HG03064 (cell line): ENCODE data around the gene HTR5A.
"Not testable (repeated sequence)": the region's sequence is repeated elsewhere in the genome, so short reads cannot be mapped to it uniquely, and the experiment has no call there.

Source experiments
- ATAC-seq: cut with Tn5 transposase; IDR thresholded peaks from one replicate; pipeline ENCODE4 v1.9.1; 2021; ENCODE audit warnings: low read depth; ENCODE audit not compliant: unreplicated experiment

The HTR5A gene

GRCh38 chr7:155069992-155070751, at the start of gene HTR5A:
Gene HTR5A (plus strand): TSS chr7:155070324. CDS start chr7:155070900, 576 bp downstream.
- ATAC-seq: peak; percentile 97

- no peak for ATAC-seq
Measured at GRCh38 chr7:155020996-155021395, 49.1 kb upstream of the HTR5A start.

GRCh38 chr7:155021699-155022145, 48.4 kb upstream of the HTR5A start:
- no peak for ATAC-seq

DNA sequence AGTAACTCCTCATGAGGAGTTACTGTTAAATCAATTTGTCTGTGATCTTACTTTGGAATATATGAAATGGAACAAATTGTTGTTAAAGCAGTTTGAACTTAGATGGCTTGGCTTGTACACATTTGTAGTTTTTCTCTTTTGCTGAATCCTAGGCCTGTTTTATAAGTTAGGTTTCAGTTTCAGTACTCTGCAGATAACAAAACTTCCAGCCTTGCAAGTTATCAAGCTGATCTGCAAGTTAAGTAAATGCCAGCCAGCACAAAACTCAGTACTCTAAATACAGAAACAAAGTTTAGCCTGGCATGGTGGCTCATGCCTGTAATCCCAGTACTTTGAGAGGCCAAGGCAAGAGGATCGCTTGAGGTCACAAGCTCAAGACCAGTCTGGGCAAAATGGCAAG, 42.2 kb upstream of the HTR5A start:
- no peak for ATAC-seq

GRCh38 chr7:155032978-155033377, 37.1 kb upstream of the HTR5A start:
- ATAC-seq: no peak

DNA sequence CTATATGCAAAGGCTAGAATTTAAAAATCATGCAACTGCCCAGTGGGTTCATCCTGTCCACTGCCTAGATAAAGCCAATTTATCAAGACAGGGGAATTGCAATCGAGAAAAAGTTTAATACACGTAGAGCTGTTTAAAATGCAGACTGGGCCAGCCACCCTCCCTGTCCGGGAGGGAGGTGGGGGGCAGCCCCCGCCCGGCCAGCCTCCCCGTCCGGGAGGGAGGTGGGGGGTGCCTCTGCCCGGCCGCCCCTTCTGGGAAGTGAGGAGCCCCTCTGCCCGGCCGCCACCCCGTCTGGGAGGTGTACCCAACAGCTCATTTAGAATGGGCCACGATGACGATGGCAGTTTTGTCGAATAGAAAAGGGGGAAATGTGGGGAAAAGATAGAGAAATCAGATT, 35.6 kb upstream of the HTR5A start:
- not testable (repeated sequence) for ATAC-seq

GRCh38 chr7:155038335-155038734, 31.8 kb upstream of the HTR5A start:
- ATAC-seq: no peak

GRCh38 chr7:155043756-155044155, 26.4 kb upstream of the HTR5A start:
- no peak for ATAC-seq

- ATAC-seq: no peak
Measured at GRCh38 chr7:155048006-155048405, 22.1 kb upstream of the HTR5A start.

GRCh38 chr7:155051355-155051754, 18.8 kb upstream of the HTR5A start:
- ATAC-seq: no peak

DNA sequence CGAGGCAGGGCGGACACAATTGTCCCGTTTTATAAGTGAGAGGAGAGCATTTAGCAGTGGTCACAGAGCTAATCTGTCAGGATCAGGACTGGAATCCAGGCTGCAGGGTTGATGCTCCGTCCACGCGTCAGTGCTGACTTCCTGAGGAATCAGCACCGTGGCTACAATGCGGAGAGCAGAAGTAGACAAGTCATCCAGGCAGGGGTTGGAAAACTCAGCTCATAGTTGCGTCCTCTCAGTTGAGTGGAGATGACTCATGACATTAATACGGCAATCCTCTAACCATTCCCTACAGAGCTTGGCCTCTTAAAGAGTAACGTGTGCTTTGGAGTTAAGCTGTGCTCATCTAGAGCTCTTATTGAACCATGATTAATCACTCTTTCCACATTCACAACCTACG, 17.1 kb upstream of the HTR5A start:
- no peak for ATAC-seq

DNA sequence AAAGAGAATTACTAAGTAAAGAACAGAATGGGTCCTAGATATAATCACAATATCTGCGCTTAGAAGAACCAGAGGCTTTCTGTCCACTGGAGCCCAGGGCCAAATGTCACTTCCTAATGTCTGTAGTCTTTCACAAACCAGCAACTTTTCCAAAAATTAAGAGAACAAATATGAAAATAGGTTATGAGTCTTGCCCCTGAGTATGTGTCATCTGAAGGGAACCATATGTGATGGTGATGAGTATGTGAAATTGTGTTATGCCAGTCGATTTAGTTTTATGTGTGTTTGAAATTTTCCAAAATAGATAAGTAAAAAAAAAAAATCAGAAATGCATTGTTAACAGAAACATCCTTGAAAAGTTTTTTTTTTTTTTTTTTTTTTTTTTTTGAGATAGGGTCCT, 15.4 kb upstream of the HTR5A start:
- no peak for ATAC-seq

GRCh38 chr7:155057076-155057475, 13.0 kb upstream of the HTR5A start:
- ATAC-seq: no peak

DNA sequence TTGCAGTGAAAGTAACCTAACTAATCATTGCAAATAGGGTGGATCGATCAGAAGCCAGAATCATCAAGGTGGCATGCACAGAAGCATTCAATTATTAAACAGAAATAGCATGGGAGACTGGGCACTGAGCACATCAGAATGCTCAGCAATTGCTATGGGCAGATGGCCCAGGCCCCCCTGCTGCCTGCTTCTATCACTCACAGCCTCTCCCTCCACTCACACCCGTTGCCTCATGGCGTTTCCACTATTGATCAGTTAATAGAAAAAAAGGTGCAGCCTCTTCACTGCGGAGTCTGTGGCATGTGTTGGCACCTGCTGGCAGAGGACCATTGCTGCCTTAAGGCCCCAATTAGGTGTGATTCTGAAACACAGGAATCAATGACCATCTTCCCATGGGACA, 11.2 kb upstream of the HTR5A start:
- no peak for ATAC-seq

DNA sequence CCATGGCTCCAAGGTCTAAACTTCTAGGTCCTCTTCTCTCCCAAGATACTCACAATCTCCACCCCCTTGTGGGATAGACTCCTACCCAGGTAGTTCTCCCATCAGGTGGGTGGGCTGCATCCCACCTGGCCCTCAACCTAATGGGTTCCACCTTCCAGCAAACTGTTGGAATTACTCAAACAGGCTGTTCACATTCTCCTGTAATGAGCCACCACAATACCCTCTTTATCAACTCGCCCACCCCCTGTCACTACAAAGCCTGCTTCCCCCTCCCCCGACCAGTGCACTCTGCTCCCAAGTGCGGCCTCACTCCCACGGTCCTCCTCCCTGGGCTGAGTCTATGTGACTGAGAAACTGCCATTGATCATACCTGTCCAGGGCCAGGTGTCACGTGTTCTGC, 10.4 kb upstream of the HTR5A start:
- ATAC-seq: no peak

- ATAC-seq: no peak
Measured at GRCh38 chr7:155062411-155062810, 7.7 kb upstream of the HTR5A start.

DNA sequence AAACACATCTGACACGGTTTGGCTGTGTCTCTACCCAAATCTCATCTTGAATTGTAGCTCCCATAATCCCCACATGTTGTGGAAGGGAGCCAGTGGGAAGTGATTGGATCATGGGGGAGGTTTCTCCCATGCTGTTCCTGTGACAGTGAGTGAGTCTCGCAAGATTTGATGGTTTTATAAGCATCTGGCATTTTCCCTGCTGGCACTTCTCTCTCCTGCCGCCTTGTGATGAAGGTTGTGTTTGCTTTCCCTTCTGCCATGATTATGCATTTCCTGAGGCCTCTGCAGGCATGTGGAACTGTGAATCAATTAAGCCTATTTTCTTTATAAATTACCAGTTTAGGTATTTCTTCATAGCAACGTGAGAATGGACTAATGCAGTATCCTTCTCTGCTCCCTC, 5.9 kb upstream of the HTR5A start:
- ATAC-seq: no peak

- ATAC-seq: no peak
Measured at GRCh38 chr7:155066417-155066950, 3.6 kb upstream of the HTR5A start.

GRCh38 chr7:155071121-155071651, 1.1 kb downstream of the HTR5A start:
- ATAC-seq: no peak

GRCh38 chr7:155071916-155072571, 1.9 kb downstream of the HTR5A start:
- no peak for ATAC-seq

GRCh38 chr7:155073922-155074321, 3.8 kb downstream of the HTR5A start:
- no peak for ATAC-seq

DNA sequence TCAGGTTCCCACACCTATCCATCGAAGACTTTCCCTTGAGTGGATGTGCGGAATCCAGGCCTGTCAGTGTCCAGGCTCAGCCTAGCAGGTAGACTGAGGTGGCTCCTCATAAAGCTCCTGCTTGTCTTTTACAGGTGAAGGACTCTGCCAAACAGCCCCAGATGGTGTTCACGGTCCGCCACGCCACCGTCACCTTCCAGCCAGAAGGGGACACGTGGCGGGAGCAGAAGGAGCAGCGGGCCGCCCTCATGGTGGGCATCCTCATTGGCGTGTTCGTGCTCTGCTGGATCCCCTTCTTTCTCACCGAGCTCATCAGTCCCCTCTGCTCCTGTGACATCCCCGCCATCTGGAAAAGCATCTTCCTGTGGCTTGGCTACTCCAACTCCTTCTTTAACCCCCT, 13.9 kb downstream of the HTR5A start:
- no peak for ATAC-seq
